GM12801 (cell line): Measurements from ENCODE around the gene GFPT2.

Source experiments
- CTCF ChIP-seq: IDR thresholded peaks from one replicate; pipeline ENCODE4 v1.5.1; 2011; ENCODE audit warnings: control low read depth; ENCODE audit not compliant: insufficient read length; ENCODE audit errors: extremely low read depth

The GFPT2 gene

GRCh38 chr5:180348336-180348735 is 4.8 kb downstream of the GFPT2 start:
- TF ChIP-seq CTCF: no peak

DNA sequence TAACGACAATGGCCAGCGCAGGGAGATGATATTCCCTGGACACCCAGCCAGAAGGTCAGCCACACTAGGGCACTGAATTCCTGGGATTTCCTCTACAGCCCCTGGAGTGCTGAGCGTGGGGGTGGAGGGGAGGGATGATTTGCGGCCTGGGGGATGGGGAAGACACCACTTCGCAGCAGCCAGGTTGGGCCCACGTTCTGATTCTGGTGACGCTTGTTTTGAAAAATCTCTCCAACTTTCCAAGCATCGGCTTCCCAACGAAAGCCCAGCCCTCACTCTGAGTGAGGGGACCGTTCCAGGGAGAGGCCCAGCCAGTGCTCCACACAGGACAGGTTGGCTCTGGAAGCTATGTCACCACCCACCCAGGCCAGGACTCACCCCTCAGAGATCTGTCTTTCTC is 5.4 kb downstream of the GFPT2 start:
- TF ChIP-seq CTCF: no peak

DNA sequence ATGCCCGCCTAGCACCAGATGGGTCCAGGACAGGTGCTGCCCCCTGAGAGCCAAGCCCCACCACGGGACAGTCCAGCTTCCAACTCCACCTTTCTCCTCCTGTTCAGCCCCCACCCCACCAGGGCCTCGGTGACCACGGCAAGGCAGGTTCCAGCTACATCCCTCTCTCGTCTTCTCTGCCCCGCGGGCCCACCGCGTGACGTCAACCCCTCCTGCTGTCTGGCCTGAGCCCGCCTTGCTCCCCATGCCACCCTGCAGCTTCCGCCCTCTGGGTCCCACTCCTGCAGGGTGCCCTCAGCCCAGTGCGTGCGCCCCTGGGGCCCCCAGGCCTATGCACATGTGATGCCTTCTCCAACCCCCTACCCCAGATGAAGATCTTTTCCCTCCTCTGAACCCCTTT is 6.8 kb downstream of the GFPT2 start:
- no peak for TF ChIP-seq CTCF

DNA sequence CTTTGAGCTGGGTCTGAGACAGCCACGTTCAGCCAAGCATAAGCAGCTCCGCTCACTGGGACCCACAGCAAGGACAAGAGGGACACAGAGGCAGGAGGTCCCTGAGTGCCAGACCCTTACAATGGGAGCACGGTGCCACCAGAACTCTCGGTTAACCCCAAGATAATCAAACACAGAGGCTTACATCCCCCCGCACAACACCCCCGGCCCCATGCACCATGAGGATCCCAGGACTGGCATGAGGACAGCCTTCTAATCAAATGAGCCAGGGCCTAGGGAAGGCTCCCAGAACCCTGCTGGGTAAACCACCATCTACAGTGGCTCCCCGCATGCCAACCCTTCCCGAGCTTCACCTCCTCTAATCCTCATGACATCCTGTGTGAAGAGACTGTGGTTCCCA is 7.4 kb downstream of the GFPT2 start:
- TF ChIP-seq CTCF: no peak

DNA sequence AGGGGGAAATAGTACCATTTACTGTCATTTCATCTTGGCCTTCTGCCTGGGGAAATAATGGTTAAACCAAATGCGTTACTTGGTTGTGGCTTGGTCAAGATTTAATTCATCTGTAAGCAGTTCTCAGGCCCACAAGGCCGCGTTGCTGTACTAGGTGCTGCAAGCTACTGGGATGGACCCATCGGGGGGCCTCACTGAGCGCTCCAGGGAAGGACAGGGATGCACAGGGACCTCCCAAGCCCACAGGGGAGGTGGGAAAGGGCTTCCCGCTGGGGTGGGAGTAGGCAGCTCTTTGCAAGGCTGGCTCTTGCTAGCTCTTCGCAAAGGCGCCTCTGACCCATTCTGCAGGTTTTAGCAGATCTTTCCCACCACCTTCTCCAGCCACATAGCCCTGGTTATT is 8.0 kb downstream of the GFPT2 start:
- no peak for TF ChIP-seq CTCF

GRCh38 chr5:180344696-180344999 is 8.5 kb downstream of the GFPT2 start:
- no peak for TF ChIP-seq CTCF

DNA sequence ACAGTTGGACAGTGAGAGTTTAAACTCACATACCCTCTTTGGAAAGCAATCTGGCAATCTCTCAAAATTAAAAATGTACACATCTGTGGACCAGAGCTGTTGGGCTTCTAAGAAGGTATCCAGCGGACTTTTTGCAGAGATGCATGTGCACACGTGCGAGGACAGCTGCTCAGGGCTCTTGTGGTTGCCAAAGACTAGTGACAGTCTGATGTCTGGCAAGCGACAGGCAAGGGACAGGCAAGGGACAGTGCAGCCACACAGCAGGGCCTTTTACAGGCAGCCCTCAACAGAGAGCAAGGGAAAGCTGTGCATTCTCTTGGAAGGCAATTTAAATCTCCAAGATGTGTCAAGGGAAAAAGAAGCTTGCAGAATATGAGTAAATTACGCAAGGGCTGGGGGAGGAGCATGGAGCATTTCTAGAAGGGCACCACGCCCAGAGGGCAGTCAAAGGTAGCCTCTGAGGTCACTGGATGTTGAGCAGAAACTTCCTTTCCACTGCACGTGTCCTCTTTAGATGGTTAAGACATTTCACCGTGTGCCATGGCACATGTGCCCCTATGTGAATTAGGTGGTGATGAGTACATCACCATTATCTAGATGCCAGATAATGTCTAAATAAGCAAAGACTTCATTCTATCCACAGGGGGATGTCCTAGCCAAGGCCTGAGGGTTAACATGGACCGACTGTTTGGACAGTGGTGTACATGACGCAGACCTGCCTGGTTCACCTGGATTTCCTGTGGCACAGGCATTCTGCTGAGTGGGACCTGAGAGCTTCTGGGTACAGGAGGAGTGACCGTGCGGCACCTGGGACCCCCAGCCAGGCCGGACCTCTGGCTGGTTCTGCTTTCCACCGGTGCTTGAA is 9.1 kb downstream of the GFPT2 start:
- TF ChIP-seq CTCF: no peak
